SK-N-SH treated with all-trans-retinoic acid at 6 μM for 48 hours (cell line): ENCODE data around the gene SASH1.
"Not testable (repeated sequence)": the region's sequence is repeated elsewhere in the genome, so short reads cannot be mapped to it uniquely, and the experiment has no call there.

Source experiments
- ATAC-seq: fragments of 200-7000 bp; cut with Tn5 transposase; 3 replicates; pipeline ENCODE4 v1.9.1; 2020; ENCODE audit warnings: mild to moderate bottlenecking, moderate library complexity
- ARNTL ChIP-seq: fragments of 450-650 bp; formaldehyde crosslinking; IDR thresholded peaks from 2 replicates; pipeline ENCODE4 v1.5.0; 2020; ENCODE audit warnings: low read depth, mild to moderate bottlenecking, moderate library complexity, borderline replicate concordance
- CSRNP3 ChIP-seq: fragments of 250-450 bp; sonication (Bioruptor Pico); IDR thresholded peaks from 2 replicates; pipeline ENCODE4 v1.5.1; 2021; ENCODE audit warnings: mild to moderate bottlenecking, moderate library complexity
- GLIS3 ChIP-seq: fragments of 250-450 bp; sonication (Bioruptor Pico); IDR thresholded peaks from 2 replicates; pipeline ENCODE4 v1.5.0; 2020; ENCODE audit warnings: mild to moderate bottlenecking, moderate library complexity
- ISL1 ChIP-seq: fragments of 250-450 bp; sonication (Bioruptor Pico); IDR thresholded peaks from 2 replicates; pipeline ENCODE4 v2.1.2; 2022; ENCODE audit warnings: mild to moderate bottlenecking, moderate library complexity
- RARB ChIP-seq: fragments of 250-450 bp; sonication (Bioruptor Pico); IDR thresholded peaks from 2 replicates; pipeline ENCODE4 v1.8.0; 2021; ENCODE audit warnings: mild to moderate bottlenecking, moderate library complexity
- SNAI2 ChIP-seq: fragments of 250-450 bp; sonication (Bioruptor Pico); IDR thresholded peaks from 2 replicates; pipeline ENCODE4 v1.5.0; 2020; ENCODE audit warnings: mild to moderate bottlenecking, moderate library complexity
- TCF4 ChIP-seq: fragments of 250-450 bp; sonication (Bioruptor Pico); IDR thresholded peaks from 2 replicates; pipeline ENCODE4 v1.8.0; 2021; ENCODE audit warnings: mild to moderate bottlenecking, moderate library complexity, borderline replicate concordance
- TSHZ2 ChIP-seq: fragments of 250-450 bp; sonication (Bioruptor Pico); IDR thresholded peaks from 2 replicates; pipeline ENCODE4 v1.5.0; 2020; ENCODE audit warnings: mild to moderate bottlenecking, moderate library complexity
- ZC3H10 ChIP-seq: fragments of 250-450 bp; sonication (Bioruptor Pico); IDR thresholded peaks from 2 replicates; pipeline ENCODE4 v1.5.1; 2021; ENCODE audit warnings: mild to moderate bottlenecking, moderate library complexity
- ZNF565 ChIP-seq: fragments of 450-650 bp; formaldehyde crosslinking; conservative IDR thresholded peaks from 2 replicates; pipeline ENCODE4 v1.5.0; 2020; ENCODE audit warnings: low read depth, mild to moderate bottlenecking, moderate library complexity
- ZNF70 ChIP-seq: fragments of 450-650 bp; formaldehyde crosslinking; IDR thresholded peaks from 2 replicates; pipeline ENCODE4 v1.5.0; 2020; ENCODE audit warnings: mild to moderate bottlenecking, moderate library complexity
- TF ChIP-seq, protein P1 (sequence below): fragments of 250-450 bp; sonication (Bioruptor Pico); IDR thresholded peaks from 2 replicates; pipeline ENCODE4 v1.8.0; 2021; ENCODE audit warnings: low read depth, mild to moderate bottlenecking, moderate library complexity, borderline replicate concordance

Gene SASH1

DNA sequence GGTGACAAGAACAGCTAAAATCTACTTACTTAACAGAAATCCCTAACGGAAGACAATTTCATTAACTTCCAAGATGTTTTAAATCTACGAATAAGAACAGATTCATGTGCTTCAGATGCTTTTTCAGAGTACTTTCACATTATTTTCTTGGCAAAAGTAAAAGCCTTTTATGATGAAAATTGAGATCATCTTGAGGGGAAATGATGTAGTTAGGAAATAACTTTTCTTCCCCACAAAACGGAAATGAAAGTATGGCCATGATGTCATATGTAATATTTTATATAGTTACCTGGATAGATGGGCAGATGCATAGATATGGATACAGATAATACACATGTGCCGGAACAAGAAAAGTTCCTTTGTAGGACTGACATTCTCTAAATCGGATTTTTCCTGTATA is 32.8 kb downstream of the SASH1 start (continued):
- no peak for TF ChIP-seq CSRNP3 (CRISPR knock-in tag)
- TF ChIP-seq RARB = no peak
- no peak for TF ChIP-seq ARNTL (CRISPR knock-in tag)
- TF ChIP-seq GLIS3 (CRISPR knock-in tag) = no peak
- no peak for TF ChIP-seq ZNF565 (CRISPR knock-in tag)

DNA sequence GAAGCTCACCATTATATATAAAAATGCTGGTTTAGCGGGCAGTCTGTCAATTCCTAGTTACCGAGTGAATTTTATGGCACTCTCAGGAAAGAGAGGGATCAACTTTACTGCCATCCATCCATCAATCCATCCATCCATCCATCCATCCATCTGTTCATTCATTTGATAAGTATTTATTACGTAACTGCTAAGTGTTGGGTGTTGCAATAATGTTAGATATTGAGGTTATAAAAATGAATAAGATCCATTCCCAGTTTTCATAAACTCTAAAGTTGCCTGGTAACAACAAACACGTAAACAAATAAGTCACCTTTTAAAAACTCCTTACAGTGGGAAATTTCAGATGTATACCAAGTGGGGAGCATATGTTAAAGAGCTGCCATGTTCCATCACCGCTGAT is 36.8 kb downstream of the SASH1 start:
- ATAC-seq = no peak; the same call in 2 of the 3 replicates

GRCh38 chr6:148379966-148380713 is 37.5 kb downstream of the SASH1 start:
- ATAC-seq = 0 out of 3 replicates have a peak, but pooled peaks have one; percentile 28
- no peak for TF ChIP-seq ARNTL (CRISPR knock-in tag)
- TF ChIP-seq TSHZ2 (CRISPR knock-in tag) = no peak
- no peak for TF ChIP-seq RARB
- TF ChIP-seq SNAI2 = no peak
- no peak for TF ChIP-seq GLIS3 (CRISPR knock-in tag)
- TF ChIP-seq TCF4 (CRISPR knock-in tag) = no peak
- TF ChIP-seq ZNF565 (CRISPR knock-in tag) = no peak
- no peak for TF ChIP-seq ZC3H10
- no peak for TF ChIP-seq ZNF70 (CRISPR knock-in tag)

More for the DNA sequence above, 36.8 kb downstream of the SASH1 start:
- no peak for TF ChIP-seq ARNTL (CRISPR knock-in tag)
- no peak for TF ChIP-seq TCF4 (CRISPR knock-in tag)
- TF ChIP-seq CSRNP3 (CRISPR knock-in tag) = no peak
- TF ChIP-seq, all 23 proteins: peak for 0

- not testable (repeated sequence) for ATAC-seq
These were observed 39.4 kb downstream of the SASH1 start for GRCh38 chr6:148382051-148382450.

GRCh38 chr6:148382861-148383260 is 40.2 kb downstream of the SASH1 start:
- TF ChIP-seq TSHZ2 (CRISPR knock-in tag) (no peak), ZC3H10 (no peak), CSRNP3 (CRISPR knock-in tag) (no peak), RARB (no peak), SNAI2 (no peak), ZNF565 (CRISPR knock-in tag) (no peak), ISL1 (CRISPR knock-in tag) (no peak)
- TF ChIP-seq, protein P1, sequence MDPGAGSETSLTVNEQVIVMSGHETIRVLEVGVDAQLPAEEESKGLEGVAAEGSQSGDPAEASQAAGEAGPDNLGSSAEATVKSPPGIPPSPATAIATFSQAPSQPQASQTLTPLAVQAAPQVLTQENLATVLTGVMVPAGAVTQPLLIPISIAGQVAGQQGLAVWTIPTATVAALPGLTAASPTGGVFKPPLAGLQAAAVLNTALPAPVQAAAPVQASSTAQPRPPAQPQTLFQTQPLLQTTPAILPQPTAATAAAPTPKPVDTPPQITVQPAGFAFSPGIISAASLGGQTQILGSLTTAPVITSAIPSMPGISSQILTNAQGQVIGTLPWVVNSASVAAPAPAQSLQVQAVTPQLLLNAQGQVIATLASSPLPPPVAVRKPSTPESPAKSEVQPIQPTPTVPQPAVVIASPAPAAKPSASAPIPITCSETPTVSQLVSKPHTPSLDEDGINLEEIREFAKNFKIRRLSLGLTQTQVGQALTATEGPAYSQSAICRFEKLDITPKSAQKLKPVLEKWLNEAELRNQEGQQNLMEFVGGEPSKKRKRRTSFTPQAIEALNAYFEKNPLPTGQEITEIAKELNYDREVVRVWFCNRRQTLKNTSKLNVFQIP (CRISPR knock-in tag) = no peak
- ATAC-seq = peak; percentile 28; the same call in 1 of the 3 replicates
